LNCaP clone FGC (cell line): ENCODE data around the gene KCNN1.
"Not testable (repeated sequence)": the region's sequence is repeated elsewhere in the genome, so short reads cannot be mapped to it uniquely, and the experiment has no call there.

ENCODE experiments used
- DNase-seq: peaks from one replicate; pipeline ENCODE4 v3.0.0-alpha.2; 2011; ENCODE audit warnings: low read depth
- H3K4me3 ChIP-seq: 2 replicates; pipeline ENCODE4 v1.5.1; 2011; ENCODE audit warnings: mild to moderate bottlenecking, low read depth, low read length, control low read depth
- TF ChIP-seq, protein P1 (sequence below): IDR thresholded peaks from 2 replicates; pipeline ENCODE4 v1.5.1; 2012; ENCODE audit warnings: mild to moderate bottlenecking; ENCODE audit not compliant: control insufficient read depth, insufficient read depth; ENCODE audit errors: extremely low read depth

KCNN1 gene

GRCh38 chr19:18023622-18024251, 56.8 kb downstream of the KCNN1 start:
- TF ChIP-seq, protein P1, sequence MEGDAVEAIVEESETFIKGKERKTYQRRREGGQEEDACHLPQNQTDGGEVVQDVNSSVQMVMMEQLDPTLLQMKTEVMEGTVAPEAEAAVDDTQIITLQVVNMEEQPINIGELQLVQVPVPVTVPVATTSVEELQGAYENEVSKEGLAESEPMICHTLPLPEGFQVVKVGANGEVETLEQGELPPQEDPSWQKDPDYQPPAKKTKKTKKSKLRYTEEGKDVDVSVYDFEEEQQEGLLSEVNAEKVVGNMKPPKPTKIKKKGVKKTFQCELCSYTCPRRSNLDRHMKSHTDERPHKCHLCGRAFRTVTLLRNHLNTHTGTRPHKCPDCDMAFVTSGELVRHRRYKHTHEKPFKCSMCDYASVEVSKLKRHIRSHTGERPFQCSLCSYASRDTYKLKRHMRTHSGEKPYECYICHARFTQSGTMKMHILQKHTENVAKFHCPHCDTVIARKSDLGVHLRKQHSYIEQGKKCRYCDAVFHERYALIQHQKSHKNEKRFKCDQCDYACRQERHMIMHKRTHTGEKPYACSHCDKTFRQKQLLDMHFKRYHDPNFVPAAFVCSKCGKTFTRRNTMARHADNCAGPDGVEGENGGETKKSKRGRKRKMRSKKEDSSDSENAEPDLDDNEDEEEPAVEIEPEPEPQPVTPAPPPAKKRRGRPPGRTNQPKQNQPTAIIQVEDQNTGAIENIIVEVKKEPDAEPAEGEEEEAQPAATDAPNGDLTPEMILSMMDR = no peak
- no peak overlapping the region for H3K4me3 ChIP-seq
- DNase-seq = no peak

GRCh38 chr19:18027151-18027550, 60.2 kb downstream of the KCNN1 start:
- no peak for DNase-seq
- TF ChIP-seq, protein P1 = no peak

DNA sequence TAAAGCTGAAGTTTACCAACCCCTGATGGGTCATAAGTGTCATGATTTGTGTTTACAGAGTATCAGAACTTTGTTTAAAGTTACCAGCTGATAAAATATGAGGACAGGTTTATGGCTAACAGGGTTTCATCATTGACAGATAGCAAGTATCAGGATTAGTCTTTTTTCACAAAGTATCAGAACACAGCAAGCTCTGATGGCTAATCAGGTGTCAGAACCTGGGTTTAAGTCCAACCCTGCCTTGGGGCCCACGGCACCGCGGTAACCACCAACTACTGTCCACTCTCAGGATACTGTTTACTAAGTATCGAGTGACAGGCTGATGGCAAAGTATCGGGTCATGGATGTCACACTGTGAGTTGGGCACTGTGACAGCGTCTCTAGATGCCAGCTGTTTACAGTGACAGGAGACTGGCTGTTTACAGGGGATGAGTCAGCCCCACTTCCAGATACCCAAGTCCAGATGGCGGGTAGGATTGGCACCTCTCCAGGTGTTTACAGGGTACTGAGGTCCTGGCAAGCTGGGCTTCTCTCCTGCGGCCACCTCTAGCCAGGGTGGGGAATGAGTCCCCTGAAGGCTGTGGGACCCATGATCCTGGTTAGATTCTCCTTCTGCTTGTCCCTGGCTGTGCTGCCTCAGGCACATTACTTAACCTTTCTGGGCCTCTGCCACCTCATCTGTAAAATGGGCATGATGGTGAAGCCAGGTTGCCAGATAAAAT, 62.9 kb downstream of the KCNN1 start:
- no peak overlapping the region for H3K4me3 ChIP-seq
- TF ChIP-seq, protein P1 = no peak
- peak; percentile 99 for DNase-seq

More at GRCh38 chr19:18027151-18027550, 60.2 kb downstream of the KCNN1 start:
- no peak overlapping the region for H3K4me3 ChIP-seq

DNA sequence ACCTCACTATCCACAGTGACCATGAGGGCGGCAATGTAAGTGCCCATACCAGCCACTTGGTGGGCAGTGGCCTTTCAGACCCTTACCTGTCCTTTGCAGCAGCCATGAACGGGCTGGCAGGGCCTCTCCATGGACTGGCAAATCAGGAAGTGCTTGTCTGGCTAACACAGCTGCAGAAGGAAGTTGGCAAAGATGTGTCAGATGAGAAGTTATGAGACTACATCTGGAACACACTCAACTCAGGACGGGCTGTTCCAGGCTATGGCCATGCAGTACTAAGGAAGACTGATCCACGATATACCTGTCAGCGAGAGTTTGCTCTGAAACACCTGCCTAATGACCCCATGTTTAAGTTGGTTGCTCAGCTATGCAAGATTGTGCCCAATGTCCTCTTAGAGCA, 64.5 kb downstream of the KCNN1 start:
- DNase-seq = peak; percentile 75

GRCh38 chr19:18032102-18032501, 65.2 kb downstream of the KCNN1 start:
- not testable (repeated sequence) for DNase-seq, H3K4me3 ChIP-seq

More for the DNA sequence above, 64.5 kb downstream of the KCNN1 start:
- H3K4me3 ChIP-seq = not testable (repeated sequence)

- H3K4me3 ChIP-seq = no peak overlapping the region
- TF ChIP-seq, protein P1 = no peak
- DNase-seq = no peak
Measured at GRCh38 chr19:18041054-18041453, 74.1 kb downstream of the KCNN1 start.

- no peak for DNase-seq
- TF ChIP-seq, protein P1 = no peak
- no peak overlapping the region for H3K4me3 ChIP-seq
Measured at GRCh38 chr19:18043676-18044075, 76.8 kb downstream of the KCNN1 start.

- H3K4me3 ChIP-seq = peak overlapping the region; percentile 17
- TF ChIP-seq, protein P1 = no peak
- DNase-seq = no peak
Measured at GRCh38 chr19:18044825-18045304, 78.0 kb downstream of the KCNN1 start.
